Measurements from ENCODE around the gene ANKH. TPM values are rescaled to one million over a fixed set of nuclear protein-coding genes. Genes with fewer than 3 reads are reported as not detected.

Gene ANKH
- polyA plus RNA-seq, 1 donor (not counting 4 experiments of a cell fraction or from before 2014, with no cell fraction given), result 13.8 TPM

GRCh38 chr5:14783691-14784090 lies 87.9 kb downstream of the ANKH start:
- Histone ChIP-seq H4K20me1 (ENCODE audit: control insufficient read depth, extremely low read depth, insufficient read depth, low read length) (no peaks in the 10 kb centered on the region), H3K27ac (ENCODE audit: control insufficient read depth, insufficient read depth, low read length) (no peak overlapping the region), H3K27me3 (ENCODE audit: control insufficient read depth, extremely low read depth, insufficient read depth, low read length) (no peaks in the 10 kb centered on the region), H3K79me2 (ENCODE audit: control insufficient read depth, insufficient read depth, low read length) (no peaks in the 10 kb centered on the region), H3K4me1 (ENCODE audit: control insufficient read depth, extremely low read depth, insufficient read depth, low read length) (no peaks in the 10 kb centered on the region), H3K36me3 (ENCODE audit: control insufficient read depth in 2 of 2, extremely low read depth in 1 of 2, insufficient read depth in 2 of 2, low read length in 2 of 2) (no peaks in the 10 kb centered on the region), H2AFZ (ENCODE audit: control insufficient read depth, low read length) (no peak overlapping the region), H3K4me2 (ENCODE audit: control insufficient read depth, extremely low read depth, insufficient read depth, low read depth, low read length) (no peak overlapping the region), H3K9ac (ENCODE audit: control insufficient read depth, extremely low read depth, insufficient read depth, low read length) (no peak overlapping the region), H3K9me3 (ENCODE audit: control insufficient read depth, low read depth, low read length) (no peaks in the 10 kb centered on the region), H3K9me1 (ENCODE audit: control insufficient read depth, extremely low read depth, insufficient read depth, low read length) (no peaks in the 10 kb centered on the region), H3K4me3 (ENCODE audit: control insufficient read depth in 2 of 3, extremely low read depth in 1 of 3, insufficient read depth in 2 of 3, low read depth in 1 of 3, low read length in 3 of 3) (no peak overlapping the region)
- dilution Hi-C loops (cut with MboI; ENCODE audit: extremely low pct_ligation_motif_present, low sequenced_read_pairs), result no loop called here
- no peak for DNase-seq (ENCODE audit: low read depth, low spot score)
- TF ChIP-seq CTCF (optimal IDR thresholded peaks at IDR 0.05 in 1 of 3, IDR thresholded peaks at IDR 0.05 in 1 of 3, conservative IDR thresholded peaks at IDR 0.05 in 1 of 3; ENCODE audit: extremely low read depth in 1 of 3, insufficient read depth in 2 of 3, low read length in 3 of 3) (no peak), EZH2 (IDR thresholded peaks at IDR 0.05; ENCODE audit: low read length) (no peak)
- FAIRE-seq, result no peak

GRCh38 chr5:14782591-14782990 lies 89.0 kb downstream of the ANKH start:
- no peak overlapping the region for H3K27ac ChIP-seq (ENCODE audit: control insufficient read depth, insufficient read depth, low read length)
- FAIRE-seq, result no peak
- H3K4me2 ChIP-seq (ENCODE audit: control insufficient read depth, extremely low read depth, insufficient read depth, low read depth, low read length), result no peak overlapping the region
- H3K9ac ChIP-seq (ENCODE audit: control insufficient read depth, extremely low read depth, insufficient read depth, low read length), result no peak overlapping the region
- no peak for TF ChIP-seq CTCF (optimal IDR thresholded peaks at IDR 0.05 in 1 of 3, IDR thresholded peaks at IDR 0.05 in 1 of 3, conservative IDR thresholded peaks at IDR 0.05 in 1 of 3; ENCODE audit: extremely low read depth in 1 of 3, insufficient read depth in 2 of 3, low read length in 3 of 3)
- TF ChIP-seq EZH2 (IDR thresholded peaks at IDR 0.05; ENCODE audit: low read length), result no peak
- H3K27me3 ChIP-seq (ENCODE audit: control insufficient read depth, extremely low read depth, insufficient read depth, low read length), result no peaks in the 10 kb centered on the region
- H4K20me1 ChIP-seq (ENCODE audit: control insufficient read depth, extremely low read depth, insufficient read depth, low read length), result no peaks in the 10 kb centered on the region
- no peak overlapping the region for H3K4me3 ChIP-seq (ENCODE audit: control insufficient read depth in 2 of 3, extremely low read depth in 1 of 3, insufficient read depth in 2 of 3, low read depth in 1 of 3, low read length in 3 of 3)
- no peak overlapping the region for H2AFZ ChIP-seq (ENCODE audit: control insufficient read depth, low read length)
- H3K4me1 ChIP-seq (ENCODE audit: control insufficient read depth, extremely low read depth, insufficient read depth, low read length), result no peaks in the 10 kb centered on the region
- dilution Hi-C loops (cut with MboI; ENCODE audit: extremely low pct_ligation_motif_present, low sequenced_read_pairs), result no loop called here
- no peaks in the 10 kb centered on the region for H3K9me3 ChIP-seq (ENCODE audit: control insufficient read depth, low read depth, low read length)
- no peaks in the 10 kb centered on the region for H3K79me2 ChIP-seq (ENCODE audit: control insufficient read depth, insufficient read depth, low read length)
- DNase-seq (ENCODE audit: low read depth, low spot score), result no peak
- no peaks in the 10 kb centered on the region for H3K9me1 ChIP-seq (ENCODE audit: control insufficient read depth, extremely low read depth, insufficient read depth, low read length)
- H3K36me3 ChIP-seq (ENCODE audit: control insufficient read depth in 2 of 2, extremely low read depth in 1 of 2, insufficient read depth in 2 of 2, low read length in 2 of 2), result no peaks in the 10 kb centered on the region
